Stimulated activated CD8-positive, alpha-beta memory T cell treated with anti-CD3 and anti-CD28 coated beads, Interleukin-4, amount 100 ng/mL, for 1 hour (primary cell): ENCODE measurements around the gene GTF2H4.

Experiments
- DNase-seq, 2 donors: peaks; one replicate each; pipeline ENCODE4 v3.0.0-alpha.2; 2020; ENCODE audit warnings: low read depth in 2 of 2, low spot score in 1 of 2

Gene GTF2H4

DNA sequence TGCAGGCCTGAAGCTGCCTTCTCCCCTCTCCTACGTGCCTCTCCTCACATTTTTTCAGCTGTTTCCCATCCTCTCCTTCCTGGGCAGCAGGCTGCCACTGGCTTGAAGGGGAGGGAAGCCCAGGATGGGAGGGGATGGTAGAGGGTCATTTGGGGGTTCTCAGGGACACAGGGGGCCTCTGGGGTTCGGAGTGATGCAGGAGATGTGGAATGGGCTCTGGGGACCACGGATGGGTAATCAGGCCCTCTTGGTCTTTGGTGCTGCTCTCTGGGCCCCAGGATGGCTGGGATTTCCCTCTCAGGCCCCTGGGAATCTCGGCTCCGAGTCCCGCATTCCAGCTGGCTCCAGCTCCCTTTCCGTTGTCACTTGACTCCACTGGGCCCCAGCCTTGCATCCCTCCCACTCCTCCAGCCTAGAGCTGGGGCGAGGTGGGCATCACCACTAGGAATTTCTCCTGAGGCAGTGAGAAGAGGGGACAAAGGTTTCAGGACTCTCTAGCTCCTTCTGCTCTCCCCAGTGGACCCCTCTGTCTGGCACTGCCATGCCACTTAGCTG, 25.7 kb upstream of the GTF2H4 start:
- DNase-seq = no peak

- no peak for DNase-seq
These were observed 25.0 kb upstream of the GTF2H4 start for GRCh38 chr6:30882759-30883684.

- no peak for DNase-seq
These were observed 24.1 kb upstream of the GTF2H4 start, which contains the start of gene DDR1 for GRCh38 chr6:30883685-30884520. Gene DDR1, plus strand, starts transcription at chr6:30884519. Its CDS starts 4,211 bp downstream, at chr6:30888730.

- DNase-seq = no peak
These were observed 23.2 kb upstream of the GTF2H4 start for GRCh38 chr6:30884521-30885480.

GRCh38 chr6:30885481-30885998, 22.5 kb upstream of the GTF2H4 start:
- DNase-seq = no peak

DNA sequence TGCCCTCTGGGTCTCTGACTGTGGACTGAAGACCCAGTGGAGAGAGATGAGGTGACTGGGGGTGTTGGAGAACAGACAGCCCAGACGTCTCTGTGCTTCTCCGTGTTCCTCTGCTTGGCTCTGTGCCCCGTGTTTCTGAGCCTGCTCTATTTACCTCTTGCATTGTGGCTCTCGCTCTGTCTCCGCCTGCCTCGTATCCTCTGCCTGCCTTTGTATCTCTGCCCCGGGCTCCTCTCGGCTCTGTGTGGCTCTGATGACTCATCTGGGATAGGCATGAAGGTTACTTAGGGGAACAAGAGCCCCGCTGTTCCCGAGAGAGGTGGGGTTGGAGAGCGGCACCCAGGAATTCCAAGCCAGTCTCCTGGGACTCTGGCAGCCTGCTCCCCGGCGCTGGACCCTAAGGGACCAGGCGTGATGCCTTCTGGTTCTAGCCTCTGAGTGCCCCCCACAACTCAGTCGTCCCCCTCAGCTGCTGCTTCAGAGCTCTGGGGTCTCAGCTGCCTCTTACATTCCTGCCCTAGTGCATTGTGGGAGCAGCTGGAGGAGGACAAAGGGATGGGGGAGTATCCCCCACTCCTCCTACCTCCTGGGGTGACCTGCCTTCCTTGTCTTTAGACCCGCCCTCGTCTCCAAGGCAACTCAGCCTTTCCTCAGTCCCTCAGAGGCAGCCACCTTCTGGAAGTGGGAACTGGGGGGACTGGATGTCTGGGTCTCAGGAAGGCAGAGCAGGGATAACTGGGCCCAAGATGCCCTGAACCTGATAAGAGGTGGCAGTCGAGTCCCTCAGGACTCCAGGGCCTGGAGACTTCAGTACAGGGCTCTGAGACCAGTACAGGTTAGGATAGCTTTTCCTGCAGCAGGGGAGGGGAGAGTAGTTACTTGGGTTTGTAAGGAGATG, 21.8 kb upstream of the GTF2H4 start:
- no peak for DNase-seq

- DNase-seq = no peak
These were observed 21.1 kb upstream of the GTF2H4 start for GRCh38 chr6:30886897-30887255.

GRCh38 chr6:30887901-30888815, 19.8 kb upstream of the GTF2H4 start:
- DNase-seq = no peak

DNA sequence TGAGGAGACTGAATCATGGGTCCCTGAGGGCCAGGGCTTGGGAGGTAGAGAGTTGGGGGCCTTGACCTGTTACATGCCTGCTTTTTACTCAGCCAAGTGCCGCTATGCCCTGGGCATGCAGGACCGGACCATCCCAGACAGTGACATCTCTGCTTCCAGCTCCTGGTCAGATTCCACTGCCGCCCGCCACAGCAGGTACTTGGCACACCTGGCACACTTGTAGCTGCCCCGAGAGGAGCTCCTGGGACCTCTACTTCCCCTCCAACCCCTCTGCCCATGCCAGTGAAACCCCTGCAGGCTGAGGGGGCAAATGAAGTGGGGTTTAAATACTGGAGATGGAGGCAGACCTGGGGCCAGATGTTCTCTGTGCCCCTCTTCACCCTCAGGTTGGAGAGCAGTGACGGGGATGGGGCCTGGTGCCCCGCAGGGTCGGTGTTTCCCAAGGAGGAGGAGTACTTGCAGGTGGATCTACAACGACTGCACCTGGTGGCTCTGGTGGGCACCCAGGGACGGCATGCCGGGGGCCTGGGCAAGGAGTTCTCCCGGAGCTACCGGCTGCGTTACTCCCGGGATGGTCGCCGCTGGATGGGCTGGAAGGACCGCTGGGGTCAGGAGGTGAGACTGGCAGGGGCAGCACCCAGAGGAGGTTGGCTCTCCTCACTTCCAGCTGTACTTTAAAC, 19.1 kb upstream of the GTF2H4 start:
- no peak for DNase-seq

DNA sequence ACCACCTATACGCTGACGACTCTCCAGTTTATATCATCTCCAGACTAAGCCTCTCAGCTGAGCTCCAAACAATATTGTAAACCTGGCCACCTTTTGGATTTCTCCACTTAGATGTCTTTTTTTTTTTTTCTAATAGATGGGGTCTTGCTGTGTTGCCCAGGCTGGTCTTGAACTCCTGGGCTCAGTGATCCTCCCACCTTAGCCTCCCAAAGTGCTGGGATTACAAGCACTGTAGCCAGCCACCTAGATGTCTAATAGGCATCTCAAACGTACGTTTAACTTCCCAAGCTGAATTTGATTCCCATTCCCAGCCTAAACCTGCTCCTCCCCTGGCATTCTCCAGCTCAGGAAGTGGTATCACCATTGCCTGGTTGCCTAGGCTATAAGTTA, 18.5 kb upstream of the GTF2H4 start:
- DNase-seq = no peak

GRCh38 chr6:30889921-30890645, 17.9 kb upstream of the GTF2H4 start:
- no peak for DNase-seq

DNA sequence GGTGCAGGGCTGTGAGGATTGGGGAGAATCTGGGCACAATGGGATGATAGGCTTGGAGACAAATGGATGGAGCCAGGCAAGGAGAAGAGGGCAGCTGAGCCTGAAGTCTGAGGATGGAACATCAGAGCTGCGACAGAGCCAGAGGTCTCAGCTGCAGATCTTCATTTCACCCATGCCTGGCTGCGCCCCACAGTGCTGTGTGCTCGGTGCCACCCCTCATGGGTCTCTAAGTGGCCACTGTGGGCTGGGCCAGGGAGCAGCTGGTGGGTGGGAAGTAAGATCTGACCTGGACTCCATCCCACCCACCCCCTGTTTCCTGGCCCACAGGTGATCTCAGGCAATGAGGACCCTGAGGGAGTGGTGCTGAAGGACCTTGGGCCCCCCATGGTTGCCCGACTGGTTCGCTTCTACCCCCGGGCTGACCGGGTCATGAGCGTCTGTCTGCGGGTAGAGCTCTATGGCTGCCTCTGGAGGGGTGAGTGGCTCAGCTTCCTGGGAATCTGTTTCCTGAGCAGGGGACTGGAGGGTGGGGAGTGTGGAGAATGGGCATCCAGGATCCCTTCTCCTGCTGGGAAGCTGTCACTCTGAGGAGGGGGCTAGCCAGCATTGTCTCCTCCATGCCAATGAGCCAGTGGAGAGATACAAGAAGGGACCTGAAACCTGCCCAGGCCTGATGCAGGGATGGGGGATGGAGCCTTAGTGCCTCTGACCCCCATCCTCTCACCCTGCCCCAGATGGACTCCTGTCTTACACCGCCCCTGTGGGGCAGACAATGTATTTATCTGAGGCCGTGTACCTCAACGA, 17.2 kb upstream of the GTF2H4 start:
- no peak for DNase-seq

- DNase-seq = no peak
These were observed 16.6 kb upstream of the GTF2H4 start for GRCh38 chr6:30891450-30891723.

GRCh38 chr6:30891816-30892538, 16.0 kb upstream of the GTF2H4 start:
- no peak for DNase-seq

DNA sequence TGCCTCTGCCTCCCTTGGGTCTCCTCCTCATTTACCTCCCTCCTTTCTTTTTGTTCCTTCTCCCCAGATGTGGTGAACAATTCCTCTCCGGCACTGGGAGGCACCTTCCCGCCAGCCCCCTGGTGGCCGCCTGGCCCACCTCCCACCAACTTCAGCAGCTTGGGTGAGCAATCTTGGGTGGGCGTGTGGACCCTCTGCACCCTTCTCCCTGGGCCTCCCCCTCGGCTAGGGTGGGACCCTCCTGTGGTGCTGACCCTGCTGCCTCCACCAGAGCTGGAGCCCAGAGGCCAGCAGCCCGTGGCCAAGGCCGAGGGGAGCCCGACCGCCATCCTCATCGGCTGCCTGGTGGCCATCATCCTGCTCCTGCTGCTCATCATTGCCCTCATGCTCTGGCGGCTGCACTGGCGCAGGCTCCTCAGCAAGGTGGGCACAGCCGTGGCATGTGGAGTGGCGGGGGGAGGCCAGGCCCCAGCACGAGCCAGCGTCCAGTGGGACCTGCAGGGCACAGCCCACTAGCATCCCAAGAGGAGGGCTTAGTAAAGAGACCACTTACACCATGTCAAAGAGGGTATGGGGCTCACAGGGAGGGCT, 14.9 kb upstream of the GTF2H4 start:
- no peak for DNase-seq

GRCh38 chr6:30893666-30894065, 14.3 kb upstream of the GTF2H4 start:
- no peak for DNase-seq
